OCI-LY7 (cell line): Measurements from ENCODE around the gene NDRG2.

ENCODE experiments used
- CTCF ChIP-seq: fragments of 200-600 bp; sonication (generic); conservative IDR thresholded peaks from 2 replicates; pipeline ENCODE4 v1.5.1; 2014; ENCODE audit warnings: mild to moderate bottlenecking, antibody characterized with exemption, low read length, moderate library complexity, mixed read lengths
- EZH2phosphoT487 ChIP-seq: fragments of 200-600 bp; sonication (generic); IDR thresholded peaks from 2 replicates; pipeline ENCODE4 v1.6.1; 2018; ENCODE audit warnings: low read depth, borderline replicate concordance, mild to moderate bottlenecking, mixed run types, antibody characterized with exemption, low read length, moderate library complexity, mixed read lengths

DNA sequence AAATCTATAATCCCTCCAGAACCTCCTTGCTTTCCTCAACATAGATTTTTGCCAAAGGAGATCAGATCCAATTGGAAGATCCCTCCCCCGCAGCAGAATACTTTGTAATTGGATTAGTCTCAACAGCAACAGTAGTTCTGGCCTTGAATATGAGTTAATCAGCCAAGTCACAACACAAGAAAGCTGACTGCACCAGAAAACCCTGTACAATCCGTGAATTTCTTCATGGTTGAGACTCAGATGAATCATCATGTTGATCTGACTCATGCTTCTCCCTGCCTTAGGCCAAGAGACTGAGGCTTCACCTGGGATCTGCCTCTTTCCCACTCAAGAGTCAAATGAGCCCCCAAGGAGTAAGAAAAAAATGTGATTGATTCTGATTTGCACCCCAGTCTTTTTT, 38.0 kb downstream of the NDRG2 start:
- TF ChIP-seq CTCF (no peak), EZH2phosphoT487 (no peak)
